ENCODE measurements around the gene DNAJC21. TPM values are rescaled to one million over a fixed set of nuclear protein-coding genes. Genes with fewer than 3 reads are reported as not detected.

Gene DNAJC21
- total and polyA plus RNA-seq, 4 donors: 8.8 to 21.0 (median 11.8) TPM

DNA sequence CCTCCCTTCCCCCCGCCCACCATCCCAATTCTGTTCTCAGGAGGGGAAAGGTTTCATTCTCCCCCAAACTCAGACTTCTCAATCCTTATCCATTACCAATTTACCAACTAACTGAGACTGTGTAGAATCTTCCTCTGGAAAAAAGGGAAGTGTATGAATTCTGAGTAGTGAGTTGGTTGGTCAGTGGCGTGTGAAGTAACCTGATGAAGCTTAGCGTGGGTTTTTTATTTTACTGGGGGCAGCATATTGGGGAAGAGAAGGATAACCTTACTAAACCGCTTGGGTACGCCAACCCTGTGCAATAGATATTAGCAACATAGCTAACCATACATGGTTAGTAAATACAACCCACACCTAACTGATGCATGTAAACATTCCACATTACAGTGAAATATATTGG is 1.1 kb upstream of the DNAJC21 start:
- no peak overlapping the region for H3K27ac ChIP-seq (ENCODE audit: low read depth in 1 of 2, low read length in 2 of 2)
- no peaks in the 10 kb centered on the region for H3K9me3 ChIP-seq (ENCODE audit: control insufficient read depth in 4 of 4, low read length in 3 of 4)
- WGBS: 91% methylated on average over 5 of the region's 5 CpGs

More for the DNA sequence above, 1.1 kb upstream of the DNAJC21 start:
- TF ChIP-seq GABPA (IDR thresholded peaks at IDR 0.05 in 1 of 2, conservative IDR thresholded peaks at IDR 0.05 in 1 of 2): no peak
- TF ChIP-seq TAF1 (conservative IDR thresholded peaks at IDR 0.05): no peak
- TF ChIP-seq, protein P1, sequence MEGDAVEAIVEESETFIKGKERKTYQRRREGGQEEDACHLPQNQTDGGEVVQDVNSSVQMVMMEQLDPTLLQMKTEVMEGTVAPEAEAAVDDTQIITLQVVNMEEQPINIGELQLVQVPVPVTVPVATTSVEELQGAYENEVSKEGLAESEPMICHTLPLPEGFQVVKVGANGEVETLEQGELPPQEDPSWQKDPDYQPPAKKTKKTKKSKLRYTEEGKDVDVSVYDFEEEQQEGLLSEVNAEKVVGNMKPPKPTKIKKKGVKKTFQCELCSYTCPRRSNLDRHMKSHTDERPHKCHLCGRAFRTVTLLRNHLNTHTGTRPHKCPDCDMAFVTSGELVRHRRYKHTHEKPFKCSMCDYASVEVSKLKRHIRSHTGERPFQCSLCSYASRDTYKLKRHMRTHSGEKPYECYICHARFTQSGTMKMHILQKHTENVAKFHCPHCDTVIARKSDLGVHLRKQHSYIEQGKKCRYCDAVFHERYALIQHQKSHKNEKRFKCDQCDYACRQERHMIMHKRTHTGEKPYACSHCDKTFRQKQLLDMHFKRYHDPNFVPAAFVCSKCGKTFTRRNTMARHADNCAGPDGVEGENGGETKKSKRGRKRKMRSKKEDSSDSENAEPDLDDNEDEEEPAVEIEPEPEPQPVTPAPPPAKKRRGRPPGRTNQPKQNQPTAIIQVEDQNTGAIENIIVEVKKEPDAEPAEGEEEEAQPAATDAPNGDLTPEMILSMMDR (IDR thresholded peaks at IDR 0.05; ENCODE audit: low read depth, low read length, missing input control): no peak
- TF ChIP-seq FOXA2 (IDR thresholded peaks at IDR 0.05): no peak
- no peak for TF ChIP-seq HNF4G (IDR thresholded peaks at IDR 0.05)
- TF ChIP-seq RXRA (IDR thresholded peaks at IDR 0.05): no peak
- no peak for TF ChIP-seq JUND (IDR thresholded peaks at IDR 0.05)
- TF ChIP-seq, protein P2, sequence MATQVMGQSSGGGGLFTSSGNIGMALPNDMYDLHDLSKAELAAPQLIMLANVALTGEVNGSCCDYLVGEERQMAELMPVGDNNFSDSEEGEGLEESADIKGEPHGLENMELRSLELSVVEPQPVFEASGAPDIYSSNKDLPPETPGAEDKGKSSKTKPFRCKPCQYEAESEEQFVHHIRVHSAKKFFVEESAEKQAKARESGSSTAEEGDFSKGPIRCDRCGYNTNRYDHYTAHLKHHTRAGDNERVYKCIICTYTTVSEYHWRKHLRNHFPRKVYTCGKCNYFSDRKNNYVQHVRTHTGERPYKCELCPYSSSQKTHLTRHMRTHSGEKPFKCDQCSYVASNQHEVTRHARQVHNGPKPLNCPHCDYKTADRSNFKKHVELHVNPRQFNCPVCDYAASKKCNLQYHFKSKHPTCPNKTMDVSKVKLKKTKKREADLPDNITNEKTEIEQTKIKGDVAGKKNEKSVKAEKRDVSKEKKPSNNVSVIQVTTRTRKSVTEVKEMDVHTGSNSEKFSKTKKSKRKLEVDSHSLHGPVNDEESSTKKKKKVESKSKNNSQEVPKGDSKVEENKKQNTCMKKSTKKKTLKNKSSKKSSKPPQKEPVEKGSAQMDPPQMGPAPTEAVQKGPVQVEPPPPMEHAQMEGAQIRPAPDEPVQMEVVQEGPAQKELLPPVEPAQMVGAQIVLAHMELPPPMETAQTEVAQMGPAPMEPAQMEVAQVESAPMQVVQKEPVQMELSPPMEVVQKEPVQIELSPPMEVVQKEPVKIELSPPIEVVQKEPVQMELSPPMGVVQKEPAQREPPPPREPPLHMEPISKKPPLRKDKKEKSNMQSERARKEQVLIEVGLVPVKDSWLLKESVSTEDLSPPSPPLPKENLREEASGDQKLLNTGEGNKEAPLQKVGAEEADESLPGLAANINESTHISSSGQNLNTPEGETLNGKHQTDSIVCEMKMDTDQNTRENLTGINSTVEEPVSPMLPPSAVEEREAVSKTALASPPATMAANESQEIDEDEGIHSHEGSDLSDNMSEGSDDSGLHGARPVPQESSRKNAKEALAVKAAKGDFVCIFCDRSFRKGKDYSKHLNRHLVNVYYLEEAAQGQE (IDR thresholded peaks at IDR 0.05): no peak
- TF ChIP-seq FOXA1 (IDR thresholded peaks at IDR 0.05): no peak
- TF ChIP-seq, protein P3, sequence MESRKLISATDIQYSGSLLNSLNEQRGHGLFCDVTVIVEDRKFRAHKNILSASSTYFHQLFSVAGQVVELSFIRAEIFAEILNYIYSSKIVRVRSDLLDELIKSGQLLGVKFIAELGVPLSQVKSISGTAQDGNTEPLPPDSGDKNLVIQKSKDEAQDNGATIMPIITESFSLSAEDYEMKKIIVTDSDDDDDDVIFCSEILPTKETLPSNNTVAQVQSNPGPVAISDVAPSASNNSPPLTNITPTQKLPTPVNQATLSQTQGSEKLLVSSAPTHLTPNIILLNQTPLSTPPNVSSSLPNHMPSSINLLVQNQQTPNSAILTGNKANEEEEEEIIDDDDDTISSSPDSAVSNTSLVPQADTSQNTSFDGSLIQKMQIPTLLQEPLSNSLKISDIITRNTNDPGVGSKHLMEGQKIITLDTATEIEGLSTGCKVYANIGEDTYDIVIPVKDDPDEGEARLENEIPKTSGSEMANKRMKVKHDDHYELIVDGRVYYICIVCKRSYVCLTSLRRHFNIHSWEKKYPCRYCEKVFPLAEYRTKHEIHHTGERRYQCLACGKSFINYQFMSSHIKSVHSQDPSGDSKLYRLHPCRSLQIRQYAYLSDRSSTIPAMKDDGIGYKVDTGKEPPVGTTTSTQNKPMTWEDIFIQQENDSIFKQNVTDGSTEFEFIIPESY (IDR thresholded peaks at IDR 0.05): no peak
- no peak for TF ChIP-seq NR2F2 (IDR thresholded peaks at IDR 0.05)
- no peak for TF ChIP-seq YY1 (IDR thresholded peaks at IDR 0.05)
- TF ChIP-seq SP1 (IDR thresholded peaks at IDR 0.05): no peak
- TF ChIP-seq, protein P4, sequence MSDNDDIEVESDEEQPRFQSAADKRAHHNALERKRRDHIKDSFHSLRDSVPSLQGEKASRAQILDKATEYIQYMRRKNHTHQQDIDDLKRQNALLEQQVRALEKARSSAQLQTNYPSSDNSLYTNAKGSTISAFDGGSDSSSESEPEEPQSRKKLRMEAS (IDR thresholded peaks at IDR 0.05): no peak
- TF ChIP-seq, protein P5, sequence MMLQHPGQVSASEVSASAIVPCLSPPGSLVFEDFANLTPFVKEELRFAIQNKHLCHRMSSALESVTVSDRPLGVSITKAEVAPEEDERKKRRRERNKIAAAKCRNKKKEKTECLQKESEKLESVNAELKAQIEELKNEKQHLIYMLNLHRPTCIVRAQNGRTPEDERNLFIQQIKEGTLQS (IDR thresholded peaks at IDR 0.05): no peak
- no peak for TF ChIP-seq HNF4A (conservative IDR thresholded peaks at IDR 0.05)
- H3K4me1 ChIP-seq (ENCODE audit: control insufficient read depth in 4 of 4, insufficient read depth in 4 of 4, low read length in 3 of 4): peaks cover 0 to 23% (median 9%) of the 10 kb centered on the region in 4 donors
- no peak overlapping the region for H3K4me3 ChIP-seq (ENCODE audit: low read depth in 1 of 3, low read length in 3 of 3)
- DNase-seq (ENCODE audit: low spot score): no peak
- no peak overlapping the region for H3K9ac ChIP-seq (ENCODE audit: low read depth in 1 of 2, low read length in 2 of 2)
- H3K36me3 ChIP-seq (ENCODE audit: control insufficient read depth in 4 of 4, insufficient read depth in 3 of 4, low read depth in 1 of 4, low read length in 3 of 4): peaks cover 5 to 24% (median 19%) of the 10 kb centered on the region in 4 donors
- H3K27me3 ChIP-seq (ENCODE audit: control insufficient read depth in 4 of 4, insufficient read depth in 4 of 4, low read length in 3 of 4): no peaks in the 10 kb centered on the region
